Islet precursor cell (in vitro differentiated cells): ENCODE measurements around the gene RABGAP1L.
"Not testable (repeated sequence)": the region's sequence is repeated elsewhere in the genome, so short reads cannot be mapped to it uniquely, and the experiment has no call there.

Experiments used
- DNase-seq: peaks from one replicate; pipeline ENCODE4 v3.0.0-alpha.2; 2018

The RABGAP1L gene

GRCh38 chr1:174247472-174247871, 88.2 kb downstream of the RABGAP1L start:
- no peak for DNase-seq

GRCh38 chr1:174248041-174248440, 88.7 kb downstream of the RABGAP1L start:
- DNase-seq, result no peak

- DNase-seq, result not testable (repeated sequence)
Measured at GRCh38 chr1:174256386-174256785, 97.1 kb downstream of the RABGAP1L start.

GRCh38 chr1:174258148-174258550, 98.8 kb downstream of the RABGAP1L start:
- no peak for DNase-seq

GRCh38 chr1:174262349-174263241, 103.3 kb downstream of the RABGAP1L start:
- DNase-seq, result no peak

- no peak for DNase-seq
Measured at GRCh38 chr1:174265282-174265681, 106.0 kb downstream of the RABGAP1L start.

GRCh38 chr1:174266476-174266875, 107.2 kb downstream of the RABGAP1L start:
- DNase-seq, result no peak

GRCh38 chr1:174266991-174267612, 107.8 kb downstream of the RABGAP1L start:
- no peak for DNase-seq

- no peak for DNase-seq
Measured at GRCh38 chr1:174269989-174270651, 110.8 kb downstream of the RABGAP1L start.

GRCh38 chr1:174273190-174273589, 113.9 kb downstream of the RABGAP1L start:
- no peak for DNase-seq

GRCh38 chr1:174273776-174274175, 114.5 kb downstream of the RABGAP1L start:
- DNase-seq, result no peak

- no peak for DNase-seq
Measured at GRCh38 chr1:174274452-174274851, 115.1 kb downstream of the RABGAP1L start.

GRCh38 chr1:174274884-174275283, 115.6 kb downstream of the RABGAP1L start:
- DNase-seq, result no peak

- DNase-seq, result no peak
Measured at GRCh38 chr1:174276087-174276486, 116.8 kb downstream of the RABGAP1L start.

- DNase-seq, result no peak
Measured at GRCh38 chr1:174284052-174284451, 124.7 kb downstream of the RABGAP1L start.

GRCh38 chr1:174286042-174286441, 126.7 kb downstream of the RABGAP1L start:
- no peak for DNase-seq

GRCh38 chr1:174289644-174290310, 130.5 kb downstream of the RABGAP1L start:
- no peak for DNase-seq

GRCh38 chr1:174291059-174291458, 131.7 kb downstream of the RABGAP1L start:
- no peak for DNase-seq

GRCh38 chr1:174296309-174296708, 137.0 kb downstream of the RABGAP1L start:
- DNase-seq, result no peak

GRCh38 chr1:174297351-174297750, 138.0 kb downstream of the RABGAP1L start:
- DNase-seq, result no peak

GRCh38 chr1:174301295-174302077, 142.2 kb downstream of the RABGAP1L start:
- DNase-seq, result no peak

- no peak for DNase-seq
Measured at GRCh38 chr1:174308604-174309003, 149.3 kb downstream of the RABGAP1L start.
